Thoracic aorta (tissue), 2 donors: Measurements from ENCODE around the gene TNFRSF8. TPM values are rescaled to one million over a fixed set of nuclear protein-coding genes. Genes with fewer than 3 reads are reported as not detected.

Experiments used
- ATAC-seq: fragments of 150-250 bp; one replicate; pipeline ENCODE4 v1.8.0; 2017; ENCODE audit warnings: low read depth; ENCODE audit not compliant: insufficient number of reproducible peaks, low FRiP score
- DNase-seq: peaks from one replicate; pipeline ENCODE4 v3.0.0-alpha.2; 2020; ENCODE audit warnings: low spot score
- H3K27ac ChIP-seq, 2 donors: fragments of 200-600 bp; sonication (generic); 1 replicate in 1 of 2; 2 replicates in 1 of 2; pipeline ENCODE4 v1.5.1; 2016; ENCODE audit warnings: mild to moderate bottlenecking in 2 of 2, moderate library complexity in 2 of 2
- H3K27me3 ChIP-seq: fragments of 200-600 bp; sonication (generic); replicated peaks from 2 replicates; pipeline ENCODE4 v1.6.0; 2016; ENCODE audit warnings: mild to moderate bottlenecking; ENCODE audit not compliant: insufficient read depth
- H3K36me3 ChIP-seq: fragments of 200-600 bp; sonication (generic); one replicate; pipeline ENCODE4 v1.5.1; 2016
- H3K4me1 ChIP-seq, 2 donors: fragments of 200-600 bp; sonication (generic); 1 replicate in 1 of 2; 2 replicates in 1 of 2; pipeline versions ENCODE4 v1.5.1 to v1.6.0; 2016; ENCODE audit warnings: low read depth in 2 of 2, mild to moderate bottlenecking in 1 of 2; ENCODE audit not compliant: control insufficient read depth in 1 of 2
- H3K4me3 ChIP-seq: fragments of 200-600 bp; sonication (generic); 2 replicates; pipeline ENCODE4 v1.5.1; 2016; ENCODE audit warnings: mild to moderate bottlenecking
- H3K9me3 ChIP-seq: fragments of 200-600 bp; sonication (generic); 2 replicates; pipeline ENCODE4 v1.5.1; 2016
- total RNA-seq, 2 donors: library from RNA; depleted of rRNA; stranded (reverse); fragments of >200 nt; gene quantifications; one replicate each; pipeline versions ENCODE4 v1.1.0 to v1.2.3, GENCODE V29; 2016
- TF ChIP-seq, protein P1 (sequence below): fragments of 200-600 bp; sonication (generic); IDR thresholded peaks from one replicate; pipeline ENCODE4 v1.5.1; 2019; ENCODE audit warnings: antibody characterized with exemption

Gene TNFRSF8
- total RNA-seq, 2 donors from 2014 or later: 0.49 to 0.54 TPM

DNA sequence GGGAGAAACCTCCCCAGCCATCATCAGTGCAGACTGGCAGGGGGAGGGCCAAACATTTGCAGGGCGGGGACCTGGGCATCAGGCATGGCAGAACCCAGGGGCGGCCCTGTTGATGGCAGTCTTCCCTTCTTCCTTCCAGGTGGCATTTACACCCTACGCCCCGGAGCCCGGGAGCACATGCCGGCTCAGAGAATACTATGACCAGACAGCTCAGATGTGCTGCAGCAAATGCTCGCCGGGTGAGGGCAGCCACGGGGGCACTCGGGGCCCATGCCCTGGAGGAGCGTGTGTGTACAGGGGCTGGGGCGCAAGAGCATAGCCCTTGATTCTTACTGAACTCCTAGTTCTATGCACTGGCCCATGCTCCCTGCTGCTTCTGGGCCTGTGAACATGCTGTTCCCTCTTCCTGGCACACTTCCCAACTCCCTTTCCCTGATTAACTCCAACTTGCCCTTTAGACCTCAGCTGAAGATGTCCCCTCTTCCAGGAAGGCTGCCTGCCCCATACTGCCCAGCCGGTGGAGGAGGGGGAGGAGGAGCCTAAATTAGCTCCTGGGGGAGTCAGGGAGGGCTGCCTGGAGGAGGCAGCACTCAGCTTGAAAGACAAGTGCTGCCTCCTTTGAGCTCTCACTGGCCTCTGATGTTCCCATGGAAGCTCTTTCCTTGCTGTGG, 125.7 kb downstream of the TNFRSF8 start:
- no peak overlapping the region for H3K27ac ChIP-seq
- no peak overlapping the region for H3K4me3 ChIP-seq
- H3K27me3 ChIP-seq: no peaks in the 10 kb centered on the region
- H3K4me1 ChIP-seq: peaks cover 10 to 35% of the 10 kb centered on the region in 2 donors
- ATAC-seq: no peak
- H3K9me3 ChIP-seq: no peaks in the 10 kb centered on the region
- TF ChIP-seq, protein P1, sequence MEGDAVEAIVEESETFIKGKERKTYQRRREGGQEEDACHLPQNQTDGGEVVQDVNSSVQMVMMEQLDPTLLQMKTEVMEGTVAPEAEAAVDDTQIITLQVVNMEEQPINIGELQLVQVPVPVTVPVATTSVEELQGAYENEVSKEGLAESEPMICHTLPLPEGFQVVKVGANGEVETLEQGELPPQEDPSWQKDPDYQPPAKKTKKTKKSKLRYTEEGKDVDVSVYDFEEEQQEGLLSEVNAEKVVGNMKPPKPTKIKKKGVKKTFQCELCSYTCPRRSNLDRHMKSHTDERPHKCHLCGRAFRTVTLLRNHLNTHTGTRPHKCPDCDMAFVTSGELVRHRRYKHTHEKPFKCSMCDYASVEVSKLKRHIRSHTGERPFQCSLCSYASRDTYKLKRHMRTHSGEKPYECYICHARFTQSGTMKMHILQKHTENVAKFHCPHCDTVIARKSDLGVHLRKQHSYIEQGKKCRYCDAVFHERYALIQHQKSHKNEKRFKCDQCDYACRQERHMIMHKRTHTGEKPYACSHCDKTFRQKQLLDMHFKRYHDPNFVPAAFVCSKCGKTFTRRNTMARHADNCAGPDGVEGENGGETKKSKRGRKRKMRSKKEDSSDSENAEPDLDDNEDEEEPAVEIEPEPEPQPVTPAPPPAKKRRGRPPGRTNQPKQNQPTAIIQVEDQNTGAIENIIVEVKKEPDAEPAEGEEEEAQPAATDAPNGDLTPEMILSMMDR: no peak
- H3K36me3 ChIP-seq: no peaks in the 10 kb centered on the region
- no peak for DNase-seq

DNA sequence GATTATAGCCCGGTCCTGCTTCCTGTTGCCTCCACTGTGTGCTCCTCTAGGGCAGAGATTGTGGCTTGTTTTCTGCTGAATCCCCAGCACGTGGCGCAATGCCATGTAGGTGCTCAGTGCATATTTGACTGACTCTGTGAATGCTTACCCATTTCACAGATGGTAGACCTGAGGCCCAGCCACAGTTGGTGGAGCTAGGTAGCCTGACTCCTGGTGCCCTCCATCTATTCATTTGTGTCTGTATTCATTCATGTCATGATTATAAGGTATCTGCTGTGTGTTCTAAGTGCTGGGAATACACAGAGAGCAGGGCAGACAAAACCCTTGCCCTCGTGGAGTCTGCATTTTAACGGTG, 126.2 kb downstream of the TNFRSF8 start:
- TF ChIP-seq, protein P1: no peak
- Histone ChIP-seq H3K36me3 (no peaks in the 10 kb centered on the region), H3K4me3 (no peak overlapping the region), H3K9me3 (no peaks in the 10 kb centered on the region), H3K27me3 (no peaks in the 10 kb centered on the region), H3K4me1 (peaks cover 10 to 29% of the 10 kb centered on the region in 2 donors), H3K27ac (no peak overlapping the region)
- ATAC-seq: no peak
- DNase-seq: no peak

DNA sequence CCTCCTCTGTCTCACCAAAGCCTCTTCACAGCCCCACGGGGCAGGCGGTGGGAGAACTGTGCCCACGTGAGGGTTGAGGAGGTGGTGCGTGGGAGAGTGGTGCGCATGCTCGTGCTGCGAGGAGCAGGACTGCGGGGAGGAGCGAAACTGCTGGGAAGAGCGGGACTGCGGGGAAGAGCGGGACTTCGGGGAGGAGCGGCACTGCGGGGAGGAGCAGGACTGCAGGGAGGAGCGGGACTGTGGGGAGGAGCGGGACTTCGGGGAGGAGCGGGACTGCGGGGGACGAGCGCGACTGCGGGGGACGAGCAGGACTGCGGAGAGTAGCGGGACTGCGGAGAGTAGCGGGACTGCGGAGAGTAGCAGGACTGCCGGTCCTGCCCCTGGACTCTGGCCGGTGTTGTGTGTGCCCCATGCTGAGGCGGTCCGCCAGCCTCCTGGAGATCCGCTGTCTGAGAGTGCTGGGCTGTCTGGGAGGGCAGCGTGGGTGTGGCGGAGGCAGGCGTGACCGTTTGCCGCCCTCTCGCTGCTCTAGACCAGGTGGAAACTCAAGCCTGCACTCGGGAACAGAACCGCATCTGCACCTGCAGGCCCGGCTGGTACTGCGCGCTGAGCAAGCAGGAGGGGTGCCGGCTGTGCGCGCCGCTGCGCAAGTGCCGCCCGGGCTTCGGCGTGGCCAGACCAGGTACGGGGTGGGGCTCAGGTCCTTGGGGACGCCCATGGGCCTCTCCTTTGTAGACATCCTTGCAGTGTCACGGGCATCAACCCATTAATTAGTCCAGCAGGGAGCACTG, 128.3 kb downstream of the TNFRSF8 start:
- H3K36me3 ChIP-seq: no peaks in the 10 kb centered on the region

More for the DNA sequence above, 128.3 kb downstream of the TNFRSF8 start:
- H3K27me3 ChIP-seq: no peaks in the 10 kb centered on the region
- TF ChIP-seq, protein P1: no peak
- DNase-seq (no peak), ATAC-seq (no peak)
- no peak overlapping the region for H3K27ac ChIP-seq
- H3K4me3 ChIP-seq: no peak overlapping the region
- H3K9me3 ChIP-seq: no peaks in the 10 kb centered on the region
- peaks cover 0 to 11% of the 10 kb centered on the region in 2 donors for H3K4me1 ChIP-seq

Other genes starting within 250 kb of the TNFRSF8 start
- gene NPPA, start 215.5 kb upstream of the TNFRSF8 start, total RNA-seq: not detected
- not detected for gene NPPB, start 204.4 kb upstream of the TNFRSF8 start, total RNA-seq
- gene KIAA2013, start 136.9 kb upstream of the TNFRSF8 start, total RNA-seq: 100 to 1,000 TPM in 1 of 2 donors, 10 to 100 TPM in 1; 86.1 to 110 TPM
- gene PLOD1, start 128.6 kb upstream of the TNFRSF8 start, total RNA-seq: 100 to 1,000 TPM in 1 of 2 donors, 10 to 100 TPM in 1; 71.3 to 123 TPM
- gene MFN2, start 82.9 kb upstream of the TNFRSF8 start, total RNA-seq: 10 to 100 TPM; 48.7 to 50.1 TPM
- 10 to 100 TPM; 33.7 to 53.1 TPM for gene MIIP, start 43.8 kb upstream of the TNFRSF8 start, total RNA-seq
- gene TNFRSF1B, start 103.7 kb downstream of the TNFRSF8 start, total RNA-seq: 10 to 100 TPM; 58.7 to 59.7 TPM
- gene VPS13D, start 166.7 kb downstream of the TNFRSF8 start, total RNA-seq: 100 to 1,000 TPM in 1 of 2 donors, 10 to 100 TPM in 1; 70.1 to 129 TPM